ENCODE data around the gene CMIP. TPM values are rescaled to one million over a fixed set of nuclear protein-coding genes. Genes with fewer than 3 reads are reported as not detected.

Gene CMIP
- total RNA-seq, 1 donor from 2014 or later = 40.0 TPM

DNA sequence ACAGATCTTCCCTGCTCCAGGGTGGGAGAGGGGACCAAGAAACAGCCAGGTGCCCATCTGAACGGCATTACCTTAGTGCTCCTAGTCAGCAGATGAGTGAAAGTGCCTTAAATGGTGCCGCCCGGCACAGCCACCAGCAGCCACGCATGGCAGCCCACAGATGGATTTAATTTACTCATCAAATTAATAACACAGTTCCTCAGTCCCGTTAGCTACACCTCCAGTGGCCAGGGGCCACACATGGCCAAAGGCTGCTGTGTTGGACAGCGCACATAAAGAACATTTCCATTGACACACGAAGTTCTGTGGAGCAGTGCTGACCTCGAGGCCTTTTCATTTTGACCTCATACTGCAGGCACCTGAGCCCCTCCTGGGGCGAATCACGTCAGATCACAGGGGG lies 166.3 kb downstream of the CMIP start:
- H3K9me3 Mint-ChIP-seq = no peaks in the 10 kb centered on the region
- H3K27ac Mint-ChIP-seq = no peak overlapping the region
- DNase-seq = no peak
- peaks cover 4% of the 10 kb centered on the region for H3K4me1 Mint-ChIP-seq
- H3K4me3 Mint-ChIP-seq = no peak overlapping the region
- intact Hi-C loops (cut with micrococcal nuclease) = no loop called here
- peaks cover 9% of the 10 kb centered on the region for H3K36me3 Mint-ChIP-seq (ENCODE audit: low read depth)
- no peaks in the 10 kb centered on the region for H3K27me3 Mint-ChIP-seq

- Mint-ChIP-seq H3K4me3 (no peak overlapping the region), H3K27ac (no peak overlapping the region), H3K36me3 (ENCODE audit: low read depth) (peaks cover 10% of the 10 kb centered on the region), H3K27me3 (no peaks in the 10 kb centered on the region), H3K4me1 (peaks cover 7% of the 10 kb centered on the region), H3K9me3 (no peaks in the 10 kb centered on the region)
- no peak for DNase-seq
- intact Hi-C loops (cut with micrococcal nuclease) = no loop called here
Observed at GRCh38 chr16:81611721-81612120, 167.1 kb downstream of the CMIP start.

DNA sequence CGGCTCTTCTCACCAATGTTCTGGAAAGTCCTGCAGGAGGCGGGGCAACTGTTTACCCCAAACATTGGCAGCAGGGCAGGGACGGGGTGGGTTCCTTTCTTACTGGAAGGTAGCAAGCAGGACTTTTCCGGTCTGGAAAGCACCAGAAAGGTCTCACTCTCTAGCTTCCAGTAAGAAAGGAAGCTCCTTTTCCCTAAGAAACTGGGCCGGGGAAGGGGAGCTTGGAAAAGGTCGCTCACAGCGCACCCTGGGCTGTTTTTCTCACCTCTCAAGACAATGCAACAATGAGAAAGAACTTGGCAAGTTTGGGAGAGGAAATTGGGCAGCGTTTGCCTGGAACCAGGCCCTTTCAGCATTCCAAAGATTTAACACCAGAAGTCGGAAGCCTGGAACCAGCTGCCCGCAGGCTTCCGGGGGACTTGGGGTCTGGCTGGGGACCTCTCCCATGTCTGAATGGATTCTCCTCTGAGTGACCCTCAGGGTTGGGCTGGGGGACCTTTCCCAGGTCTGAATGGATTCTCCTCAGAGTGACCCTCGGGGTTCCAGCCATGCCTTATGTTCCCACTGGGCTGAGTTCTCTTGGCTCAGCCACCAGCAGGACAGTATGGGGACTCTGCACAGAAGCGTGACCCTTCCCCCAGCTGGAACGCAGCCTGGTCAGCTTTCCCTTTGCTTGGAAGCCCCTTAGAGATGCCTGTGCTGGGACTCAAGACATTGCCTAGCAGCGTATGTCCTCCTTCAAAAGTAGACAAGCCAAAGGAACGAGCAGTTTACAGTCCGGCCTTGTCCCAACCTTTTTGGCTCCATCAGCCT lies 167.9 kb downstream of the CMIP start:
- no peak for DNase-seq
- no peak overlapping the region for H3K27ac Mint-ChIP-seq
- H3K4me1 Mint-ChIP-seq = peaks cover 11% of the 10 kb centered on the region
- no peaks in the 10 kb centered on the region for H3K27me3 Mint-ChIP-seq
- no peaks in the 10 kb centered on the region for H3K9me3 Mint-ChIP-seq
- H3K36me3 Mint-ChIP-seq (ENCODE audit: low read depth) = peaks cover 11% of the 10 kb centered on the region
- intact Hi-C loops (cut with micrococcal nuclease) = no loop called here
- no peak overlapping the region for H3K4me3 Mint-ChIP-seq

DNA sequence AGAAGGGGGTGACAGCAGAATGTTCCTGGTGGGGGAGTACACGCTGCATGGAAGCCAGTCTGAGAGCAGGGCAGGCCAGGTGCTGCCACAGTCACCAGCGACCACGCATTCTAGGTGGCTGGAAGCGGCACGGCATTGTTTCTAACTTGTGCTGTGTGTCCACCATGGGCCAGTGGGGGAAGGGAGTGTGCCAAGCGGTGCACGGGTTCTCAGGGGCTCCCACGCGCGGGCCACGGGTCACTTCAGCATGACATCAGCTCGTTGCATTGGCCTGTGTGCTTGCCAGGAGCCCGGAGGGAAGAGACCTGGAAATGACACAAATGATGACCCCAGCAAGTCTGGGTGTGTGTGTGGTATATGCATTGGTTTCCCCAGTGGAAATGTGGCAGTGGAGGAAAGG lies 169.6 kb downstream of the CMIP start:
- Mint-ChIP-seq H3K4me3 (no peak overlapping the region), H3K36me3 (ENCODE audit: low read depth) (peaks cover 5% of the 10 kb centered on the region), H3K27ac (no peak overlapping the region), H3K27me3 (no peaks in the 10 kb centered on the region), H3K4me1 (peaks cover 11% of the 10 kb centered on the region), H3K9me3 (no peaks in the 10 kb centered on the region)
- no peak for DNase-seq
- intact Hi-C loops (cut with micrococcal nuclease) = no loop called here

GRCh38 chr16:81614654-81615359 lies 170.2 kb downstream of the CMIP start:
- no peak overlapping the region for H3K4me3 Mint-ChIP-seq

GRCh38 chr16:81615411-81615810 lies 170.8 kb downstream of the CMIP start:
- no peak overlapping the region for H3K27ac Mint-ChIP-seq
- peaks cover 13% of the 10 kb centered on the region for H3K4me1 Mint-ChIP-seq
- no peak overlapping the region for H3K4me3 Mint-ChIP-seq
- peaks cover 5% of the 10 kb centered on the region for H3K36me3 Mint-ChIP-seq (ENCODE audit: low read depth)
- intact Hi-C loops (cut with micrococcal nuclease) = loop anchor here (5.0 kb wide), 1 partner anchor 168 kb away; no protein-coding TSS in a partner anchor
- no peaks in the 10 kb centered on the region for H3K27me3 Mint-ChIP-seq
- no peak for DNase-seq
- H3K9me3 Mint-ChIP-seq = no peaks in the 10 kb centered on the region

More at GRCh38 chr16:81614654-81615359, 170.2 kb downstream of the CMIP start:
- Mint-ChIP-seq H3K9me3 (no peaks in the 10 kb centered on the region), H3K27ac (no peak overlapping the region), H3K36me3 (ENCODE audit: low read depth) (peaks cover 5% of the 10 kb centered on the region), H3K27me3 (no peaks in the 10 kb centered on the region), H3K4me1 (peaks cover 11% of the 10 kb centered on the region)
- DNase-seq = no peak
- intact Hi-C loops (cut with micrococcal nuclease) = loop anchor here (5.0 kb wide), 1 partner anchor 168 kb away; no protein-coding TSS in a partner anchor

DNA sequence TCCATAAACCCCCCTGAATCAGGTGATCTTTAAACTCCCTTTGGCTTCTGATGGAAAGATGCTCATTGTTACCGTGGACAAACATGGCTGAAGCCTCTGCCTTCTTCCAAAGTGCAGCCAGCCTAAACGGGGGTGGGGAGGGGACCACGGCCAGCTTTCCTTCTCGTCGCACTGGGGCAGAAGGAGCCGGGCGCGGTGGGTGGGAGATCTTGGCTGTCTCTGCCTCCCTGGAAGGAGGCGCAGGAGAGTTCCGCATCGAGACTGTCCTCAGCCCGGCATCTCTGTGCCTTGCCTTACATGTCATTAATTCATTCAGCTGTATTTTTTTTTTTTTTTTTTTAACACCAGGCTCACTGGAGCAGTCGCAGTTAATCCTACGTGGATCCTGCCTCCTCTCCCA lies 171.2 kb downstream of the CMIP start:
- no peaks in the 10 kb centered on the region for H3K9me3 Mint-ChIP-seq
- no peak overlapping the region for H3K4me3 Mint-ChIP-seq
- H3K27me3 Mint-ChIP-seq = no peaks in the 10 kb centered on the region
- peaks cover 5% of the 10 kb centered on the region for H3K36me3 Mint-ChIP-seq (ENCODE audit: low read depth)
- H3K4me1 Mint-ChIP-seq = peaks cover 15% of the 10 kb centered on the region
- no peak for DNase-seq
- intact Hi-C loops (cut with micrococcal nuclease) = loop anchor here (1.0 to 5.0 kb wide), 3 partner anchors 16 to 169 kb away; no protein-coding TSS in a partner anchor
- H3K27ac Mint-ChIP-seq = peak overlapping the region; percentile 91

GRCh38 chr16:81616321-81617020 lies 171.9 kb downstream of the CMIP start:
- no peaks in the 10 kb centered on the region for H3K27me3 Mint-ChIP-seq
- H3K27ac Mint-ChIP-seq = peak overlapping the region; percentile 91
- H3K36me3 Mint-ChIP-seq (ENCODE audit: low read depth) = peaks cover 5% of the 10 kb centered on the region
- intact Hi-C loops (cut with micrococcal nuclease) = loop anchor here (1.0 to 5.0 kb wide), 3 partner anchors 16 to 169 kb away; no protein-coding TSS in a partner anchor
- peak; percentile 92 for DNase-seq
- peaks cover 15% of the 10 kb centered on the region for H3K4me1 Mint-ChIP-seq
- H3K9me3 Mint-ChIP-seq = no peaks in the 10 kb centered on the region
- peak overlapping the region; percentile 67 for H3K4me3 Mint-ChIP-seq

GRCh38 chr16:81617021-81617346 lies 172.4 kb downstream of the CMIP start:
- Mint-ChIP-seq H3K4me1 (peaks cover 15% of the 10 kb centered on the region), H3K4me3 (peak overlapping the region; percentile 67), H3K9me3 (no peaks in the 10 kb centered on the region), H3K27me3 (no peaks in the 10 kb centered on the region), H3K27ac (peak overlapping the region; percentile 91), H3K36me3 (ENCODE audit: low read depth) (peaks cover 5% of the 10 kb centered on the region)
- intact Hi-C loops (cut with micrococcal nuclease) = loop anchor here (2.0 to 5.0 kb wide), 2 partner anchors 48 to 170 kb away; no protein-coding TSS in a partner anchor
- no peak for DNase-seq

- no peaks in the 10 kb centered on the region for H3K9me3 Mint-ChIP-seq
- H3K36me3 Mint-ChIP-seq (ENCODE audit: low read depth) = peaks cover 5% of the 10 kb centered on the region
- H3K27me3 Mint-ChIP-seq = no peaks in the 10 kb centered on the region
- H3K4me1 Mint-ChIP-seq = peaks cover 17% of the 10 kb centered on the region
- H3K4me3 Mint-ChIP-seq = no peak overlapping the region
- DNase-seq = no peak
- intact Hi-C loops (cut with micrococcal nuclease) = loop anchor here (5.0 kb wide), 1 partner anchor 171 kb away; no protein-coding TSS in a partner anchor
- H3K27ac Mint-ChIP-seq = peak overlapping the region; percentile 29
Observed at GRCh38 chr16:81618187-81618586, 173.6 kb downstream of the CMIP start.

- Mint-ChIP-seq H3K36me3 (ENCODE audit: low read depth) (peaks cover 7% of the 10 kb centered on the region), H3K4me3 (no peak overlapping the region), H3K9me3 (no peaks in the 10 kb centered on the region), H3K27ac (peak overlapping the region; percentile 29), H3K27me3 (no peaks in the 10 kb centered on the region), H3K4me1 (peaks cover 21% of the 10 kb centered on the region)
- intact Hi-C loops (cut with micrococcal nuclease) = loop anchor here (5.0 kb wide), 1 partner anchor 171 kb away; no protein-coding TSS in a partner anchor
- no peak for DNase-seq
Observed at GRCh38 chr16:81618661-81619060, 174.1 kb downstream of the CMIP start.

GRCh38 chr16:81620029-81620428 lies 175.4 kb downstream of the CMIP start:
- no peaks in the 10 kb centered on the region for H3K27me3 Mint-ChIP-seq
- intact Hi-C loops (cut with micrococcal nuclease) = loop anchor here (5.0 kb wide), 1 partner anchor 218 kb away; no protein-coding TSS in a partner anchor
- no peak overlapping the region for H3K4me3 Mint-ChIP-seq
- no peak overlapping the region for H3K27ac Mint-ChIP-seq
- no peaks in the 10 kb centered on the region for H3K9me3 Mint-ChIP-seq
- H3K4me1 Mint-ChIP-seq = peaks cover 33% of the 10 kb centered on the region
- no peak for DNase-seq
- H3K36me3 Mint-ChIP-seq (ENCODE audit: low read depth) = peaks cover 8% of the 10 kb centered on the region

- Mint-ChIP-seq H3K4me3 (no peak overlapping the region), H3K27me3 (no peaks in the 10 kb centered on the region), H3K9me3 (no peaks in the 10 kb centered on the region), H3K27ac (peak overlapping the region; percentile 5), H3K4me1 (peaks cover 35% of the 10 kb centered on the region), H3K36me3 (ENCODE audit: low read depth) (peaks cover 10% of the 10 kb centered on the region)
- no peak for DNase-seq
- intact Hi-C loops (cut with micrococcal nuclease) = loop anchor here (5.0 kb wide), 1 partner anchor 218 kb away; no protein-coding TSS in a partner anchor
Observed at GRCh38 chr16:81620796-81621195, 176.2 kb downstream of the CMIP start.
